ENCODE measurements around the gene OR5H2.
"Not testable (repeated sequence)": the region's sequence is repeated elsewhere in the genome, so short reads cannot be mapped to it uniquely, and the experiment has no call there.

The OR5H2 gene

GRCh38 chr3:98282205-98282604 lies at the start of gene OR5H2:
TSS of gene OR5H2 (plus strand) at chr3:98282505. CDS start at chr3:98282903, 398 bp downstream.
- no peak for DNase-seq

- DNase-seq: no peak
Measured at GRCh38 chr3:98233468-98233867, 48.8 kb upstream of the OR5H2 start.

- DNase-seq: no peak
Measured at GRCh38 chr3:98240131-98240530, 42.2 kb upstream of the OR5H2 start.

- DNase-seq: no peak
Measured at GRCh38 chr3:98242155-98242554, 40.1 kb upstream of the OR5H2 start.

- no peak for DNase-seq
Measured at GRCh38 chr3:98243843-98244242, 38.5 kb upstream of the OR5H2 start.

GRCh38 chr3:98246142-98246541 lies 36.2 kb upstream of the OR5H2 start:
- no peak for DNase-seq

- not testable (repeated sequence) for DNase-seq
Measured at GRCh38 chr3:98256026-98256425, 26.3 kb upstream of the OR5H2 start.

- no peak for DNase-seq
Measured at GRCh38 chr3:98259707-98260106, 22.6 kb upstream of the OR5H2 start.

- DNase-seq: no peak
Measured at GRCh38 chr3:98262046-98262445, 20.3 kb upstream of the OR5H2 start.

- DNase-seq: no peak
Measured at GRCh38 chr3:98263944-98264343, 18.4 kb upstream of the OR5H2 start, which contains the start of gene OR5H6. TSS of gene OR5H6 (plus strand) at chr3:98264244. CDS start at chr3:98264333, 89 bp downstream.

- no peak for DNase-seq
Measured at GRCh38 chr3:98269846-98270245, 12.5 kb upstream of the OR5H2 start.

GRCh38 chr3:98272126-98272525 lies 10.2 kb upstream of the OR5H2 start:
- DNase-seq: no peak

GRCh38 chr3:98274914-98275313 lies 7.4 kb upstream of the OR5H2 start:
- DNase-seq: no peak

GRCh38 chr3:98290916-98291315 lies 8.6 kb downstream of the OR5H2 start:
- DNase-seq: no peak

GRCh38 chr3:98291332-98291957 lies 9.1 kb downstream of the OR5H2 start:
- DNase-seq: no peak

GRCh38 chr3:98322101-98322500 lies 39.8 kb downstream of the OR5H2 start:
- DNase-seq: no peak

- no peak for DNase-seq
Measured at GRCh38 chr3:98322686-98323085, 40.4 kb downstream of the OR5H2 start.

- DNase-seq: no peak
Measured at GRCh38 chr3:98323425-98323824, 41.1 kb downstream of the OR5H2 start.

- DNase-seq: no peak
Measured at GRCh38 chr3:98325055-98325454, 42.8 kb downstream of the OR5H2 start.

- no peak for DNase-seq
Measured at GRCh38 chr3:98326105-98326893, 44.0 kb downstream of the OR5H2 start.

GRCh38 chr3:98326945-98327344 lies 44.6 kb downstream of the OR5H2 start:
- DNase-seq: no peak

- no peak for DNase-seq
Measured at GRCh38 chr3:98328933-98329332, 46.6 kb downstream of the OR5H2 start.

GRCh38 chr3:98329392-98330124 lies 47.3 kb downstream of the OR5H2 start:
- DNase-seq: no peak

- DNase-seq: no peak
Measured at GRCh38 chr3:98331329-98331728, 49.0 kb downstream of the OR5H2 start.
